SK-N-SH (cell line): Measurements from ENCODE around the gene KASH5. TPM values are rescaled to one million over a fixed set of nuclear protein-coding genes. Genes with fewer than 3 reads are reported as not detected.
A peak's percentile ranks its signal among the peaks of the same experiment; 100 is the strongest.

Experiments
- CTCF ChIA-PET: fragments of 300-600, 350-600 bp; formaldehyde crosslinking; extraction: SDS; loops from one replicate; lab custom pipeline; 2021; lab: Yijun Ruan, JAX
- POLR2A ChIA-PET: fragments of 350-600 bp; sonication (Branson Sonifier 250); formaldehyde crosslinking; extraction: SDS; loops from one replicate; lab custom pipeline; 2020; ENCODE audit warnings: antibody characterized with exemption, inconsistent platforms; lab: Yijun Ruan, JAX
- DNase-seq: peaks from one replicate; pipeline ENCODE4 v3.0.0; 2012
- H2AFZ ChIP-seq: fragments of 200-600 bp; sonication (generic); 2 replicates; pipeline ENCODE4 v1.8.1; 2016; ENCODE audit warnings: antibody characterized with exemption, mild to moderate bottlenecking, low read depth
- H3F3A ChIP-seq: fragments of 200-600 bp; sonication (generic); replicated peaks from 2 replicates; pipeline ENCODE3; 2016; ENCODE audit warnings: antibody characterized with exemption, mild to moderate bottlenecking; ENCODE audit not compliant: insufficient read depth
- H3K27ac ChIP-seq, 2 experiments: fragments of 200-500 bp in 1 of 2; fragments of 200-600 bp in 1 of 2; sonication (Bioruptor generic) in 1 of 2; sonication (generic), shearing (Covaris generic) in 1 of 2; 2 replicates each; pipeline versions ENCODE4 v1.5.1 to v1.6.1; 2014 to 2016; ENCODE audit warnings: low read depth in 2 of 2, inconsistent platforms in 1 of 2, low read length in 1 of 2, mild to moderate bottlenecking in 1 of 2, mixed read lengths in 1 of 2
- H3K27me3 ChIP-seq: fragments of 200-600 bp; sonication (generic), shearing (Covaris generic); 2 replicates; pipeline ENCODE4 v1.6.1; 2016; ENCODE audit warnings: mixed run types; ENCODE audit not compliant: insufficient read depth
- H3K36me3 ChIP-seq, 2 experiments: fragments of 200-500 bp in 1 of 2; fragments of 200-600 bp in 1 of 2; sonication (Bioruptor generic) in 1 of 2; sonication (generic) in 1 of 2; replicated peaks in 1 of 2; 2 replicates each; pipeline versions ENCODE3 to v1.5.1; 2014 to 2016; ENCODE audit warnings: low read length in 1 of 2, mild to moderate bottlenecking in 1 of 2; ENCODE audit not compliant: insufficient read depth in 2 of 2, control insufficient read depth in 1 of 2
- H3K4me1 ChIP-seq, 2 experiments: fragments of 200-500 bp in 1 of 2; fragments of 200-600 bp in 1 of 2; sonication (Bioruptor generic) in 1 of 2; sonication (generic), shearing (Covaris generic) in 1 of 2; 2 replicates each; pipeline versions ENCODE4 v1.5.1 to v1.6.1; 2014 to 2016; ENCODE audit warnings: low read depth in 1 of 2, low read length in 1 of 2, mixed run types in 1 of 2; ENCODE audit not compliant: insufficient read depth in 2 of 2, control insufficient read depth in 1 of 2
- H3K4me2 ChIP-seq: fragments of 200-600 bp; sonication (generic), shearing (Covaris generic); 2 replicates; pipeline ENCODE4 v1.6.1; 2017; ENCODE audit warnings: mixed run types
- H3K4me3 ChIP-seq, 2 experiments: fragments of 200-500 bp in 1 of 2; fragments of 200-600 bp in 1 of 2; sonication (Bioruptor generic) in 1 of 2; sonication (generic), shearing (Covaris generic) in 1 of 2; 2 replicates each; pipeline versions ENCODE4 v1.5.1 to v1.8.1; 2014 to 2016; ENCODE audit warnings: low read depth in 2 of 2, inconsistent platforms in 1 of 2, low read length in 1 of 2, mild to moderate bottlenecking in 1 of 2, mixed read lengths in 1 of 2, moderate library complexity in 1 of 2
- H3K79me2 ChIP-seq: fragments of 200-600 bp; sonication (generic); 2 replicates; pipeline ENCODE4 v1.8.1; 2017; ENCODE audit warnings: mild to moderate bottlenecking; ENCODE audit not compliant: insufficient read depth
- H3K9ac ChIP-seq: fragments of 200-600 bp; sonication (generic); 2 replicates; pipeline ENCODE4 v1.6.1; 2017; ENCODE audit warnings: mixed run types
- H3K9me2 ChIP-seq: fragments of 200-600 bp; sonication (generic); 2 replicates; pipeline ENCODE4 v1.6.1; 2017; ENCODE audit warnings: mixed run types
- H3K9me3 ChIP-seq: fragments of 200-600 bp; sonication (generic); 2 replicates; pipeline ENCODE4 v1.6.1; 2017; ENCODE audit warnings: mixed run types, mild to moderate bottlenecking, moderate library complexity
- H4K20me1 ChIP-seq: fragments of 200-600 bp; sonication (generic); 2 replicates; pipeline ENCODE4 v1.6.1; 2017; ENCODE audit warnings: mild to moderate bottlenecking, mixed run types; ENCODE audit not compliant: insufficient read depth
- FOXJ3 ChIP-seq: sonication (generic); formaldehyde crosslinking; IDR thresholded peaks from 2 replicates; pipeline ENCODE4 v1.5.1; 2020; ENCODE audit warnings: mild to moderate bottlenecking, missing genetic modification reagents
- FOXM1 ChIP-seq: IDR thresholded peaks from 2 replicates; pipeline ENCODE4 v1.4.0; 2012; ENCODE audit warnings: low read depth, mild to moderate bottlenecking
- JUND ChIP-seq: IDR thresholded peaks from 2 replicates; pipeline ENCODE4 v1.4.0; 2012
- MEF2A ChIP-seq: IDR thresholded peaks from 2 replicates; pipeline ENCODE4 v1.4.0; 2012; ENCODE audit warnings: low read depth, borderline replicate concordance
- MXI1 ChIP-seq: IDR thresholded peaks from 2 replicates; pipeline ENCODE4 v1.6.1; 2012; ENCODE audit warnings: mild to moderate bottlenecking, low read depth, low read length, improper control_type of control experiment
- NFIC ChIP-seq: IDR thresholded peaks from 2 replicates; pipeline ENCODE4 v1.4.0; 2012; ENCODE audit warnings: borderline replicate concordance
- POLR2AphosphoS5 ChIP-seq: IDR thresholded peaks from 2 replicates; pipeline ENCODE4 v1.6.1; 2012; ENCODE audit warnings: low read depth, low read length
- RAD21 ChIP-seq: IDR thresholded peaks from 2 replicates; pipeline ENCODE4 v1.6.1; 2012; ENCODE audit warnings: mild to moderate bottlenecking, low read length
- RCOR1 ChIP-seq: fragments of 150-350 bp; IDR thresholded peaks from 2 replicates; pipeline ENCODE4 v1.6.1; 2017; ENCODE audit warnings: antibody characterized with exemption, low read length
- RFX5 ChIP-seq: IDR thresholded peaks from 2 replicates; pipeline ENCODE4 v1.6.1; 2012; ENCODE audit warnings: mild to moderate bottlenecking, improper control_type of control experiment, low read length
- RXRA ChIP-seq: IDR thresholded peaks from 2 replicates; pipeline ENCODE4 v1.4.0; 2012; ENCODE audit warnings: low read depth, mild to moderate bottlenecking, borderline replicate concordance
- SMC3 ChIP-seq: IDR thresholded peaks from 2 replicates; pipeline ENCODE4 v1.6.1; 2012; ENCODE audit warnings: low read depth, low read length, improper control_type of control experiment
- TAF1 ChIP-seq: IDR thresholded peaks from 2 replicates; pipeline ENCODE4 v1.6.1; 2012; ENCODE audit warnings: low read depth, mild to moderate bottlenecking, low read length, moderate library complexity, borderline replicate concordance
- TEAD4 ChIP-seq: IDR thresholded peaks from 2 replicates; pipeline ENCODE4 v1.4.0; 2012; ENCODE audit warnings: mild to moderate bottlenecking, borderline replicate concordance; ENCODE audit not compliant: insufficient read depth
- YY1 ChIP-seq: IDR thresholded peaks from 2 replicates; pipeline ENCODE4 v1.4.0; 2012; ENCODE audit warnings: low read depth, mild to moderate bottlenecking
- WGBS: methylation state at CpG from one replicate; pipeline ENCODE4 v1.1.6; 2017; ENCODE audit warnings: low lambda C conversion rate; 5-methylcytosine and 5-hydroxymethylcytosine counted together
- polyA plus RNA-seq, 3 experiments: library from polyadenylated mRNA; depleted of rRNA; stranded (reverse); fragments of >200 nt; gene quantifications; 2 replicates each; pipeline ENCODE4 v1.2.3, GENCODE V29; 2012
- TF ChIP-seq, protein P1 (sequence below): IDR thresholded peaks from 2 replicates; pipeline ENCODE4 v1.4.0; 2012; ENCODE audit warnings: low read depth
- TF ChIP-seq, protein P2 (sequence below): fragments of 150-350 bp; IDR thresholded peaks from 2 replicates; pipeline ENCODE4 v1.6.1; 2016; ENCODE audit warnings: mild to moderate bottlenecking, low read depth, low read length
- TF ChIP-seq, protein P3 (sequence below): IDR thresholded peaks from 2 replicates; pipeline ENCODE4 v1.4.0; 2012; ENCODE audit warnings: low read depth, borderline replicate concordance

The KASH5 gene
- polyA plus RNA-seq, 1 of the 3 experiments (the other 2 are of a cell fraction): 0.20 TPM

DNA sequence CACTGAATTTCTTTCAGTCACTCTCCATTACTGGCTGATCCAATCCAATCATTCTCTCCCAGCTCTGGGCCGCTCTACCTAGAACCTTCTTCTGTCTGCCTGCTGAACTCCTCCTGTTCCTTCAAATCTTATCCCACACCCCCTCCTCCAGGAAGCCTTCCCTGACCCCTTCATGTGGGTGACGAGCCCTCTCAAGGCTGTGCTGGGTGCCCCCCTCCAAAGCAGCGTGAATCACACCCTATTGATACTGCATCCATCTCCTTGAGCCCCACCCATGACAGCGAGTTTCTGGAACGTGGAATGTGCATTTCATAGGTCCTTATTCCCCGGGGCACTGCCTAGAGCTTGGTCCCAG is 60.4 kb downstream of the KASH5 start:
- ChIA-PET POLR2A (no interaction called here), CTCF (interaction anchor here (0.7 to 11.2 kb wide), 4 partner anchors 25 to 56 kb away, joined by 3 to 149 read pairs (median 4); partner anchors contain the start of genes FLT3LG and KASH5)
- H3K9ac ChIP-seq: no peak overlapping the region
- DNase-seq: no peak
- no peaks in the 10 kb centered on the region; the same call in 1 of the 2 replicates for H4K20me1 ChIP-seq
- 97% methylated on average over 6 of the region's 6 CpGs for whole genome bisulfite sequencing
- no peaks in the 10 kb centered on the region for H3K9me2 ChIP-seq
- H3F3A ChIP-seq: peaks cover 25% of the 10 kb centered on the region
- H3K27ac ChIP-seq: no peak overlapping the region
- no peak overlapping the region for H3K4me3 ChIP-seq
- peaks cover 0 to 10% of the 10 kb centered on the region in 2 experiments; a peak in 2 of 4 replicates for H3K4me1 ChIP-seq
- H3K27me3 ChIP-seq: no peaks in the 10 kb centered on the region
- peaks cover 27% of the 10 kb centered on the region for H3K79me2 ChIP-seq
- no peak overlapping the region for H2AFZ ChIP-seq
- no peak for TF ChIP-seq YY1
- no peak overlapping the region for H3K4me2 ChIP-seq
- peaks cover 12 to 13% of the 10 kb centered on the region in 2 experiments for H3K36me3 ChIP-seq
- H3K9me3 ChIP-seq: no peaks in the 10 kb centered on the region

DNA sequence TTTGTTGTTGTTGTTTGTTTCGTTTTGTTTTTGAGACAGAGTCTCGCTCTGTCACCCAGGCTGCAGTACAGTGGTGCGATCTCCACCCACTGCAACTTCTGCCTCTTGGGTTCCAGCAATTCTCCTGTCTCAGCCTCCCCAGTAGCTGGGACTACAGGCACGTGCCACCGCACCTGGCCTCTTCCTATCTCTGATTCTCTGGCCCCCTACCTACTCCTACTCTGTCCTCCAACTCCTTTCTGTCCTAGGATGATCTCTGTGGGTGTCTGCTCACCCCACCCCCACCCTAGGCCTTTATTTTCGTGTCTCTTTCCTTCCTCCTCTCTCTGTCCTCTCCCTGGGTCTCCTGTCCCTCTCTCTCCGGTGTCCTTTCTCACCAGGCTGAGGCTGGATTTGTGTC is 62.4 kb downstream of the KASH5 start:
- H3K27ac ChIP-seq: no peak overlapping the region; a peak in 1 of 4 replicates
- H4K20me1 ChIP-seq: no peaks in the 10 kb centered on the region; the same call in 1 of the 2 replicates
- peaks cover 44% of the 10 kb centered on the region for H3K79me2 ChIP-seq
- 0 out of 2 replicates have a peak overlapping the region, but pooled peaks have one; percentile 75 for H2AFZ ChIP-seq
- H3K36me3 ChIP-seq: peaks cover 12 to 13% of the 10 kb centered on the region in 2 experiments
- H3K9me3 ChIP-seq: no peaks in the 10 kb centered on the region
- peak overlapping the region; percentile 96 for H3K4me2 ChIP-seq
- H3K4me1 ChIP-seq: peaks cover 0 to 16% of the 10 kb centered on the region in 2 experiments; a peak in 2 of 4 replicates
- ChIA-PET CTCF (interaction anchor here (0.6 to 1.7 kb wide), 5 partner anchors 8 to 120 kb away, joined by 3 to 6 read pairs (median 3); no protein-coding TSS in a partner anchor), POLR2A (interaction anchor here (1.6 kb wide), 1 partner anchor 8 kb away, joined by 4 read pairs; no protein-coding TSS in a partner anchor)
- H3F3A ChIP-seq: peaks cover 25% of the 10 kb centered on the region
- peak overlapping the region; percentile 80 to 88 for H3K4me3 ChIP-seq
- DNase-seq: no peak
- 85% methylated on average over 7 of the region's 7 CpGs for WGBS
- TF ChIP-seq RFX5: no peak
- no peak for TF ChIP-seq FOXJ3
- no peak for TF ChIP-seq RCOR1
- no peak for TF ChIP-seq MXI1
- no peak for TF ChIP-seq FOXM1
- TF ChIP-seq, protein P1, sequence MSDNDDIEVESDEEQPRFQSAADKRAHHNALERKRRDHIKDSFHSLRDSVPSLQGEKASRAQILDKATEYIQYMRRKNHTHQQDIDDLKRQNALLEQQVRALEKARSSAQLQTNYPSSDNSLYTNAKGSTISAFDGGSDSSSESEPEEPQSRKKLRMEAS: no peak
- TF ChIP-seq NFIC: no peak
- no peak for TF ChIP-seq TEAD4
- no peak for TF ChIP-seq SMC3
- TF ChIP-seq, protein P2, sequence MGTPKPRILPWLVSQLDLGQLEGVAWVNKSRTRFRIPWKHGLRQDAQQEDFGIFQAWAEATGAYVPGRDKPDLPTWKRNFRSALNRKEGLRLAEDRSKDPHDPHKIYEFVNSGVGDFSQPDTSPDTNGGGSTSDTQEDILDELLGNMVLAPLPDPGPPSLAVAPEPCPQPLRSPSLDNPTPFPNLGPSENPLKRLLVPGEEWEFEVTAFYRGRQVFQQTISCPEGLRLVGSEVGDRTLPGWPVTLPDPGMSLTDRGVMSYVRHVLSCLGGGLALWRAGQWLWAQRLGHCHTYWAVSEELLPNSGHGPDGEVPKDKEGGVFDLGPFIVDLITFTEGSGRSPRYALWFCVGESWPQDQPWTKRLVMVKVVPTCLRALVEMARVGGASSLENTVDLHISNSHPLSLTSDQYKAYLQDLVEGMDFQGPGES: no peak
- TF ChIP-seq RAD21: no peak
- no peak for TF ChIP-seq TAF1
- no peak for TF ChIP-seq RXRA
- TF ChIP-seq MEF2A: no peak
- no peak for TF ChIP-seq JUND
- TF ChIP-seq, protein P3, sequence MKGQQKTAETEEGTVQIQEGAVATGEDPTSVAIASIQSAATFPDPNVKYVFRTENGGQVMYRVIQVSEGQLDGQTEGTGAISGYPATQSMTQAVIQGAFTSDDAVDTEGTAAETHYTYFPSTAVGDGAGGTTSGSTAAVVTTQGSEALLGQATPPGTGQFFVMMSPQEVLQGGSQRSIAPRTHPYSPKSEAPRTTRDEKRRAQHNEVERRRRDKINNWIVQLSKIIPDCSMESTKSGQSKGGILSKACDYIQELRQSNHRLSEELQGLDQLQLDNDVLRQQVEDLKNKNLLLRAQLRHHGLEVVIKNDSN: no peak
- TF ChIP-seq POLR2AphosphoS5: no peak
- peak overlapping the region; percentile 88 for H3K9ac ChIP-seq
- H3K27me3 ChIP-seq: no peaks in the 10 kb centered on the region
- no peaks in the 10 kb centered on the region for H3K9me2 ChIP-seq
